ENCODE measurements around the gene BORCS6.
A peak's percentile ranks its signal among the peaks of the same experiment; 100 is the strongest.

Gene BORCS6

DNA sequence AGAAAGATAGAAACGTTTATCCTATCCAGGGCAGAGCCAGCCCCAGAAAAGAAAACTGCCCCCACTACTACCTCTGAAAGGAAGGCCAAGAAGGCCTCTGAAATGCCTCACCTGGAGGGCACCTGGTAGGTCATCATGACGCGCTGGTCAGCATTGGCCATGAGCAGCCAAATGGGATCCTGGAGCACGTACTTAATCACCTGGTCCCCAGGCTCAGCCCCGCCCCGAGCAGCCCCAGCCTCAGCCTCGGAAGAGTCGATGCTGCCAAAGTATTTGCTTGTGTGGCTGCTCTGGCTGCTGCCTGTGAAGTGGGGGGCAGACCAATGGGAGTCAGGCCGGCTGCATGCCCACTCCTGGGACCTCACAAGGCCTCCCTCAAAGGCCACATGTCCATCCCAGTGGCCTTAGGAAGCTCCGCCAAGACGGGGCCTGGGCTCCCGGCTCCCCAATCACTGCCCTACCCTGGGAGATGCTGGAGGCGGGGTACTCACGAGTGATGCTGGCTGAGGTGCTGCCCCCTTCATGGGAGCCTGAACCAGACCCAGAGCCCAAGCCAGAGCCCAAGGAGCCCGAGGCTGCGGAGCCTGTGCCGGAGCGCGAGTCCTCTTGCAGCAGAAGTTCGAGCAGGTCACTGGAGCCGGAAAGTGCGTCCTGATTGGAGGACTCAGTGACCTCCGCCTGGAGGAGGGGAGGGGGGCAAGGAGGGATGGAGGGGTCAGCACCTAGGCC is 47.7 kb downstream of the BORCS6 start:
- DNase-seq (ENCODE audit: low spot score), result no peak

DNA sequence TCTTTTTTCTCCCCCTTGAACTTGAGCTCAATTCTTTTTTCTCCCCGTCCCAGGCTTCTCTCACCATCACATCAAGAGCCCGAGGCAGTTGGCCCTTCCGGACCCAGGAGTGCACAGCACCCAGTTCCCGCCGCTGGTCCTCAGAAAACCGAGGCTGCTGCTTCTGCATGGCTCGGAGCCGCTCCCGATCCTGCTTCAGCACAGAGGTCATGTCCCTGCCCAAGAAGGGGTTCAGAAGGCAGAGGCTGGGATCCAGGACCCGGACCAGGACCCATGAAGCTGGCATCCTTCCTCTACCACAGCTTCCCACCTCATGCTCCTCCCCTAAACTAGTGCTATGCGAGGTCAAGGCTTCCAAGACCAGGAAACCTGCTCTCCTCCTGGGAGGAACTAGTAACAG is 48.2 kb downstream of the BORCS6 start:
- DNase-seq (ENCODE audit: low spot score), result no peak

DNA sequence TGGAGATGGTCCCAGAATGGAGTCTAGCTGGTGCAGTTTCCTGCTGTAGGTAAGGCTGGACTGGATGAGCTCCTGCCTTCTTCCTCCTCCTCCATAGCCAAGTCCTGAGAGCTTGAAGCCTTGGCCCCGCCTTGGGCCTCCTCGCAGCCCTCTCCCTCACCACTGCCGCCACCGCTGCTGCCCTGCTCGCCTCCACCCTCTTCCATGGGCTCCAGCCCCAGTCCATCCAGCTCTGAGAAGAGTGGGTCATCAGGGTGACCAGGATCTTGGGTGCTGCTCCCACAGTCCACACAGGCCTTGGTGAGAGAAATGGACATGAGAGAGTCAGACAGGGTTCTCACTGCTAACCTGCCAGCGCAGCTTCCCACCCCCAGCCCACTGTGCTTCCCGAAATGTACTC is 48.9 kb downstream of the BORCS6 start:
- DNase-seq (ENCODE audit: low spot score), result no peak

DNA sequence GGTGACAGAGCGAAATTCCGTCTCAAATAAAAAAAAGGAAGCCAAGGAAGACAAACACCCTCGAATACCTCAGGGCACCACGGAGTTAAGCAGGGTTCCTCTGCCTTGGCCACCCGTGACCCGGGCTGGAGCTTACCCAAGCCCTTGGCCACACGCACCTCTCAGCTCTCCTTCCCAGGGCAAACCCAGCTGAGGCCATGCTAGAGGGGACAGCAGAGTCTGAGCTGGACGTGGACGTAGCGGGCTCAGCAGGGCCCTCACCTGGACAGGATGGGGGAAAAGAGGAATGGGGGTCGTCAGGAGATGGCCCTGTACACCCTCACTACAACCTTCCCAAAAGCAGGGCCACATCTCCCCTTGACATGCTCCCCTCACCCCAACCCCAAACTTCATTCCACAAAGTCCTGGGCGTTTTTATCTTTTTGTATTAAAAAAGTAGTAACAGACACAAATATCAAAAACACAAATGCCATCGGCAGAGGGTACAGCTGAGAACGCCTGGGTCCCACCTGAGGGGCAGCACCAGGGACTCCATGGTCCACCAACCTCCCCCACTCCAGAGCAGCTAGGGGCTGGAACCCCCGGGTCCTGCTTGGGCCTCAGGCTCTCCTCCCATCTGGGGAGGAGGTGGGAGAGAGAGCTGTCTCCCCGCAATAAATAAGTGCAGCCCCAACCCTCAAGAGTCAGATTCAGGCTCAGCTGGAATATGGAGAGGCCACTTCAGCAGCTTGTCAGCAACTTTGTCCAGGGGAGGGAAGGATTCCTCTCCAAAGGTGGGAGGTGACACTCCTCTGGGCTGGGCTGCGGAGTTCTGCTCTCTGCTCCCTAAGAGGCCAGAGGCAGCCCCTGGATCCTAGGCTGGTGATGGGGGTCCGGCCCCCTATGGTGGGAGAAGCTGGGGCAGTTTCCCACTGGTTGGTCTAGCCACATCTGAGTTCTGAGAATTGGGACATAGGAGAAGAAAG is 49.6 kb downstream of the BORCS6 start:
- DNase-seq (ENCODE audit: low spot score), result no peak

DNA sequence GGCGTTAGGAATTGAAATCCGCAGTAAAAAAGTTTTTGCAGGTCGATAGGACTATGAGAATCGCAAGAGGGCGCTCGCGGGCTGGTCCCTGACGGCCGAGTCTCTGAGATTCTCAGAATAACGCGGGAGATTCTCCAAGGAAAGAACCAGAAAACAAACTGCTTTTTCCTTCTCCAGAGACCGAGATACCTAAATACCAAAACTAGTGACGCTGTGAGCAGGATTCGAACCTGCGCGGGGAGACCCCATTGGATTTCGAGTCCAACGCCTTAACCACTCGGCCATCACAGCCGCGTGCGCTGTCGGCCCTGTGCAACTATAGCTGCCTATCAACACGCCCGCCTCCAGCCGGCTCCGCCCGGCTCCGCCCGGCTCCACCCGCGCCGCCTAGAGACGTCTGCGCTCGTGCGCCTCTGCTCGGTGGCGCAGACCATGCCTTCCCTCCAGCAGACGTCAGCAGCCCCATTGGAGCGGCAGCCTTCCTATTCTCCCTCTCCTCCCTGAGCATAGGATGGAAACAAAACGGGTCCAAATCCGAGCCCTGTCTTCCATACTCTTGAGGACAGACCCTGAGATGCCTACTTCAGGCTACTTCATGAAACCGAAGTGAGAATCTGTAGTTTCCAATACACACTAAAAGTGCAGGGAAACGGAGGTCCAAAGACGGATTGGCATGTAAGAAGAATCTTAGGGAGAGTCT is 51.2 kb downstream of the BORCS6 start:
- peak; percentile 93 for DNase-seq (ENCODE audit: low spot score)

DNA sequence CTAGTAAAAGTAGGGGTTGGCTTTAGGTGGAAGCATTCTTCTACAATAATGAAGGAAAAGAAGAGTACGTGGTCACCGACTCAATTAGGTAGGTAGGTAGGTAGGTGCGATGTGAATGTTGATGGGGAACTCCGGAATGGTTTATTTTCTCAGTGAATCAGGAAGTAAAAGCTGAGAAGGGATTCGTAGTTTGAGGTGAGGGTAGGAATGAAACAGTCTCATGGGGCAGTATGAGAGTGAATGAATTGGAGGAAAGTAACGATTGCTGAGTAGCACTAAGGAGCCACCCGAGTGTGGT is 51.7 kb downstream of the BORCS6 start:
- no peak for DNase-seq (ENCODE audit: low spot score)

All from LoVo (cell line).